ENCODE measurements around the gene BEST3. TPM values are rescaled to one million over a fixed set of nuclear protein-coding genes. Genes with fewer than 3 reads are reported as not detected.
A peak's percentile ranks its signal among the peaks of the same experiment; 100 is the strongest.

Gene BEST3
- not detected for total RNA-seq

- no peak for TF ChIP-seq POLR2A (IDR thresholded peaks at IDR 0.05)
- no peak for TF ChIP-seq CTCF (IDR thresholded peaks at IDR 0.05)
- no peaks in the 10 kb centered on the region for H3K9me3 ChIP-seq
- DNase-seq: no peak
- H3K4me3 ChIP-seq: no peak within 1 kb of the TSS
- H3K4me1 ChIP-seq: peaks cover 0 to 14% (median 0%) of the 10 kb centered on the region in 3 donors
- H3K27ac ChIP-seq: no peak within 1 kb of the TSS
- intact Hi-C loops (cut with DNase I): no loop called here
- no peaks in the 10 kb centered on the region for H3K36me3 ChIP-seq
- 28 to 50% methylated on average over 12 of the region's 12 CpGs for WGBS, 2 donors
- no peaks in the 10 kb centered on the region for H3K27me3 ChIP-seq
Observed at GRCh38 chr12:69698769-69699540, at the start of gene BEST3. Gene BEST3 (minus strand): TSS chr12:69699303. CDS start chr12:69697798, 1,505 bp downstream.

DNA sequence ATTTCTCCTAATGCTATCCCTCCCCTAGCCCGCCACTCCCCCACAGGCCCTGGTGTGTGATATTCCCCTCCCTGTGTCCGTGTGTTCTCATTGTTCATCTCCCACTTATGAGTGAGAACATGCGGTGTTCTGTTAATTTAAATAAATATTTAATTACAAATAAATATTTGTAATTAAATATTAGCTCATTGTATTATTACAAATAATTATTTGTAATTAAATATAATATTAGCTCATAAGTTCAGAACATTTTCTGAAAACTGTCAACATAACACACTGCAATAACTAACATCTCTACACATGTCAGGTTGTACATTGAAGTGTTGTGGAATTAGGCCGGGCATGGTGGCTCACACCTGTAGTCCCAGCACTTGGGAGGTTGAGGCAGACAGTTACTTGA is 45.0 kb upstream of the BEST3 start:
- peaks cover 5 to 10% (median 7%) of the 10 kb centered on the region in 3 donors for H3K4me1 ChIP-seq
- H3K36me3 ChIP-seq: no peaks in the 10 kb centered on the region
- no peak for DNase-seq
- 87 to 95% methylated on average over 4 of the region's 4 CpGs for WGBS, 2 donors
- intact Hi-C loops (cut with DNase I): no loop called here
- TF ChIP-seq POLR2A (IDR thresholded peaks at IDR 0.05): no peak
- TF ChIP-seq CTCF (IDR thresholded peaks at IDR 0.05): no peak
- H3K27me3 ChIP-seq: no peaks in the 10 kb centered on the region
- H3K4me3 ChIP-seq: no peak overlapping the region
- no peaks in the 10 kb centered on the region for H3K9me3 ChIP-seq
- H3K27ac ChIP-seq: no peak overlapping the region

- whole genome bisulfite sequencing, 2 donors: 1% methylated on average over 13 to 14 of the region's 66 CpGs
- TF ChIP-seq POLR2A (IDR thresholded peaks at IDR 0.05) (no peak), CTCF (IDR thresholded peaks at IDR 0.05) (no peak)
- Histone ChIP-seq H3K27me3 (no peaks in the 10 kb centered on the region), H3K27ac (peak overlapping the region; percentile 79 to 85 (median 83)), H3K9me3 (no peaks in the 10 kb centered on the region), H3K4me1 (peaks cover 5 to 18% (median 7%) of the 10 kb centered on the region in 3 donors), H3K4me3 (peak overlapping the region; percentile 67 to 100 (median 93)), H3K36me3 (no peaks in the 10 kb centered on the region)
- no peak for DNase-seq
- intact Hi-C loops (cut with DNase I): no loop called here
Observed at GRCh38 chr12:69739287-69740191, 40.4 kb upstream of the BEST3 start.

- no peaks in the 10 kb centered on the region for H3K9me3 ChIP-seq
- 4 to 7% methylated on average over 8 of the region's 110 CpGs for WGBS, 2 donors
- peak; percentile 27 to 54 (median 50) for TF ChIP-seq CTCF (IDR thresholded peaks at IDR 0.05)
- peak in 1 of 4 donors; percentile 68 for TF ChIP-seq POLR2A (IDR thresholded peaks at IDR 0.05)
- H3K27ac ChIP-seq: peak within 1 kb of the TSS; percentile 79 to 85 (median 83)
- H3K4me3 ChIP-seq: peak within 1 kb of the TSS; percentile 67 to 100 (median 93)
- intact Hi-C loops (cut with DNase I): no loop called here
- no peaks in the 10 kb centered on the region for H3K36me3 ChIP-seq
- peaks cover 5 to 18% (median 7%) of the 10 kb centered on the region in 3 donors for H3K4me1 ChIP-seq
- peak; percentile 33 for DNase-seq
- no peaks in the 10 kb centered on the region for H3K27me3 ChIP-seq
Observed at GRCh38 chr12:69738351-69739286, 39.5 kb upstream of the BEST3 start, which contains the start of gene RAB3IP. Gene RAB3IP (plus strand): TSS chr12:69738860. CDS start chr12:69755409, 16,549 bp downstream.

All from esophagus squamous epithelium (tissue), 5 donors.